Ishikawa (cell line): ENCODE results near the gene IQUB.
A peak's percentile ranks its signal among the peaks of the same experiment; 100 is the strongest.

Source experiments
- CEBPB ChIP-seq: IDR thresholded peaks from 2 replicates; pipeline ENCODE4 v1.6.1; 2012
- CREB1 ChIP-seq: IDR thresholded peaks from 2 replicates; pipeline ENCODE4 v1.6.1; 2012; ENCODE audit warnings: low read depth
- EGR1 ChIP-seq: IDR thresholded peaks from 2 replicates; pipeline ENCODE4 v1.6.1; 2012
- EP300 ChIP-seq: IDR thresholded peaks from 2 replicates; pipeline ENCODE4 v1.6.1; 2012; ENCODE audit warnings: borderline replicate concordance
- FOXM1 ChIP-seq: IDR thresholded peaks from 2 replicates; pipeline ENCODE4 v1.6.1; 2012; ENCODE audit warnings: low read depth, borderline replicate concordance
- MAX ChIP-seq: IDR thresholded peaks from 2 replicates; pipeline ENCODE4 v1.6.1; 2012
- NFIC ChIP-seq: IDR thresholded peaks from 2 replicates; pipeline ENCODE4 v1.6.1; 2012
- RAD21 ChIP-seq: IDR thresholded peaks from 2 replicates; pipeline ENCODE4 v1.6.1; 2012; ENCODE audit warnings: low read depth
- REST ChIP-seq: IDR thresholded peaks from 2 replicates; pipeline ENCODE4 v1.6.1; 2012; ENCODE audit warnings: low read depth, mild to moderate bottlenecking
- TAF1 ChIP-seq: IDR thresholded peaks from 2 replicates; pipeline ENCODE4 v1.6.1; 2012; ENCODE audit warnings: low read depth, mild to moderate bottlenecking
- TCF12 ChIP-seq: IDR thresholded peaks from 2 replicates; pipeline ENCODE4 v1.6.1; 2012; ENCODE audit warnings: low read depth
- TEAD4 ChIP-seq: IDR thresholded peaks from 2 replicates; pipeline ENCODE4 v1.6.1; 2012
- USF1 ChIP-seq: IDR thresholded peaks from 2 replicates; pipeline ENCODE4 v1.6.1; 2012
- YY1 ChIP-seq: IDR thresholded peaks from 2 replicates; pipeline ENCODE4 v1.6.1; 2012; ENCODE audit warnings: low read depth
- ZBTB7A ChIP-seq: IDR thresholded peaks from 2 replicates; pipeline ENCODE4 v1.6.1; 2012; ENCODE audit warnings: low read depth

Gene IQUB

GRCh38 chr7:123522066-123522465 is 12.3 kb downstream of the IQUB start:
- TF ChIP-seq NFIC (peak; percentile 56), TEAD4 (peak; percentile 81), ZBTB7A (no peak), FOXM1 (no peak), EP300 (peak; percentile 29; the same call in 1 of the 2 replicates), MAX (peak; percentile 29; the same call in 1 of the 2 replicates), REST (no peak), TCF12 (peak; percentile 47), TAF1 (0 out of 2 replicates have a peak, but pooled peaks have one; percentile 25), EGR1 (no peak)

- TF ChIP-seq MAX: no peak
- TF ChIP-seq TAF1: no peak
- TF ChIP-seq RAD21: no peak
- TF ChIP-seq ZBTB7A: no peak
- no peak for TF ChIP-seq REST
- TF ChIP-seq TCF12: no peak
- TF ChIP-seq CEBPB: no peak
- TF ChIP-seq EGR1: no peak
- no peak for TF ChIP-seq YY1
- no peak for TF ChIP-seq TEAD4
- no peak for TF ChIP-seq USF1
- TF ChIP-seq EP300: no peak
- TF ChIP-seq FOXM1: no peak
- no peak for TF ChIP-seq NFIC
- TF ChIP-seq CREB1: no peak
These were observed 29.2 kb downstream of the IQUB start for GRCh38 chr7:123505221-123505620.

- no peak for TF ChIP-seq YY1
- no peak for TF ChIP-seq TCF12
- no peak for TF ChIP-seq TEAD4
- no peak for TF ChIP-seq NFIC
- TF ChIP-seq CEBPB: no peak
- no peak for TF ChIP-seq RAD21
- TF ChIP-seq MAX: no peak
- no peak for TF ChIP-seq EGR1
- no peak for TF ChIP-seq TAF1
- no peak for TF ChIP-seq ZBTB7A
- TF ChIP-seq USF1: no peak
- no peak for TF ChIP-seq CREB1
- TF ChIP-seq REST: no peak
- no peak for TF ChIP-seq FOXM1
- no peak for TF ChIP-seq EP300
These were observed 32.2 kb downstream of the IQUB start for GRCh38 chr7:123502201-123502600.

- TF ChIP-seq YY1 (no peak), EGR1 (no peak), MAX (no peak), TEAD4 (no peak), TCF12 (no peak), CREB1 (no peak), FOXM1 (no peak)
These were observed 33.4 kb downstream of the IQUB start for GRCh38 chr7:123500878-123501489.
